Endothelial cell of umbilical vein (primary cell): ENCODE results near the gene XPO6.

Source experiments
- EZH2 ChIP-seq: IDR thresholded peaks from 2 replicates; pipeline ENCODE4 v1.6.1; 2012; ENCODE audit warnings: borderline replicate concordance, low read depth, mild to moderate bottlenecking, moderate library complexity, low read length, inconsistent platforms; ENCODE audit not compliant: severe bottlenecking
- GATA2 ChIP-seq: IDR thresholded peaks from 2 replicates; pipeline ENCODE4 v1.7.0; 2011; ENCODE audit warnings: low read depth, mild to moderate bottlenecking, moderate library complexity, mixed read lengths, low read length; ENCODE audit not compliant: insufficient read length, insufficient read depth
- JUN ChIP-seq: IDR thresholded peaks from 2 replicates; pipeline ENCODE4 v1.6.1; 2011; ENCODE audit warnings: borderline replicate concordance, low read depth; ENCODE audit not compliant: insufficient read length, insufficient read depth
- MYC ChIP-seq: IDR thresholded peaks from one replicate; pipeline ENCODE4 v1.6.1; 2011; ENCODE audit warnings: mild to moderate bottlenecking, low read depth, low read length
- POLR2A ChIP-seq: IDR thresholded peaks from 2 replicates; pipeline ENCODE4 v1.6.1; 2012; ENCODE audit warnings: low read depth, mild to moderate bottlenecking, control low read depth, low read length
- POLR2AphosphoS5 ChIP-seq: IDR thresholded peaks from 2 replicates; pipeline ENCODE4 v1.6.1; 2012; ENCODE audit warnings: low read depth, mild to moderate bottlenecking, control low read depth, low read length, moderate library complexity; ENCODE audit not compliant: insufficient read depth
- TF ChIP-seq, protein P1 (sequence below), 2 donors: IDR thresholded peaks; 1 replicate in 1 of 2; 2 replicates in 1 of 2; pipeline ENCODE4 v1.5.1; 2011; ENCODE audit warnings: low read length in 2 of 2, mild to moderate bottlenecking in 2 of 2, moderate library complexity in 2 of 2, control low read depth in 1 of 2, inconsistent platforms in 1 of 2, low read depth in 1 of 2; ENCODE audit not compliant: insufficient read depth in 1 of 2; ENCODE audit errors: extremely low read depth in 1 of 2
- TF ChIP-seq, protein P2 (sequence below): IDR thresholded peaks from 2 replicates; pipeline ENCODE4 v1.6.1; 2011; ENCODE audit not compliant: insufficient read depth, insufficient read length

DNA sequence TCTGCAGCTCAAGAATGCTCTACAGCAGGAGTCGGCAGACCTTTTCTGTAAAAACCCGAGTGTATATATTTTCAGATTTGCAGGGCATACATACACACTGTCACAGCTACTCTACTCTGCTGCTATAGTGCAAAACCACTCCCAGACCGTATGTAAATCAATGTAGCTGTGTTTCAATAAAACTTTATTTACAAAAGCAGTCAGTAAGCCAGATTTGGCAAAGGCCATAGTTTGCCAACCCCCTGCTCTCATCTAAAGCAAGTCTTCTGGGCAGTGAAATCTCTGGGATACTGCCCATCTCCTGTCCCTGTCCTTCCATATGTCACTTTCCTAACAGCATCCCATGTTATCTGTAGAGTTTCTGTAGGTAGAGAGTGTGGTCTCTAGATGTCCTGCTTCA, 91.0 kb downstream of the XPO6 start:
- TF ChIP-seq POLR2A (no peak), MYC (no peak), JUN (no peak), POLR2AphosphoS5 (no peak), EZH2 (no peak), GATA2 (no peak)
- TF ChIP-seq, protein P1, sequence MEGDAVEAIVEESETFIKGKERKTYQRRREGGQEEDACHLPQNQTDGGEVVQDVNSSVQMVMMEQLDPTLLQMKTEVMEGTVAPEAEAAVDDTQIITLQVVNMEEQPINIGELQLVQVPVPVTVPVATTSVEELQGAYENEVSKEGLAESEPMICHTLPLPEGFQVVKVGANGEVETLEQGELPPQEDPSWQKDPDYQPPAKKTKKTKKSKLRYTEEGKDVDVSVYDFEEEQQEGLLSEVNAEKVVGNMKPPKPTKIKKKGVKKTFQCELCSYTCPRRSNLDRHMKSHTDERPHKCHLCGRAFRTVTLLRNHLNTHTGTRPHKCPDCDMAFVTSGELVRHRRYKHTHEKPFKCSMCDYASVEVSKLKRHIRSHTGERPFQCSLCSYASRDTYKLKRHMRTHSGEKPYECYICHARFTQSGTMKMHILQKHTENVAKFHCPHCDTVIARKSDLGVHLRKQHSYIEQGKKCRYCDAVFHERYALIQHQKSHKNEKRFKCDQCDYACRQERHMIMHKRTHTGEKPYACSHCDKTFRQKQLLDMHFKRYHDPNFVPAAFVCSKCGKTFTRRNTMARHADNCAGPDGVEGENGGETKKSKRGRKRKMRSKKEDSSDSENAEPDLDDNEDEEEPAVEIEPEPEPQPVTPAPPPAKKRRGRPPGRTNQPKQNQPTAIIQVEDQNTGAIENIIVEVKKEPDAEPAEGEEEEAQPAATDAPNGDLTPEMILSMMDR (IDR thresholded peaks at IDR 0.05; ENCODE audit: extremely low read depth in 1 of 2, insufficient read depth in 1 of 2, low read depth in 1 of 2, low read length in 2 of 2) = no peak
- TF ChIP-seq, protein P2, sequence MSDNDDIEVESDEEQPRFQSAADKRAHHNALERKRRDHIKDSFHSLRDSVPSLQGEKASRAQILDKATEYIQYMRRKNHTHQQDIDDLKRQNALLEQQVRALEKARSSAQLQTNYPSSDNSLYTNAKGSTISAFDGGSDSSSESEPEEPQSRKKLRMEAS = no peak
